ENCODE results near the gene ERP29.
"Not testable (repeated sequence)": the region's sequence is repeated elsewhere in the genome, so short reads cannot be mapped to it uniquely, and the experiment has no call there.

ERP29 gene

DNA sequence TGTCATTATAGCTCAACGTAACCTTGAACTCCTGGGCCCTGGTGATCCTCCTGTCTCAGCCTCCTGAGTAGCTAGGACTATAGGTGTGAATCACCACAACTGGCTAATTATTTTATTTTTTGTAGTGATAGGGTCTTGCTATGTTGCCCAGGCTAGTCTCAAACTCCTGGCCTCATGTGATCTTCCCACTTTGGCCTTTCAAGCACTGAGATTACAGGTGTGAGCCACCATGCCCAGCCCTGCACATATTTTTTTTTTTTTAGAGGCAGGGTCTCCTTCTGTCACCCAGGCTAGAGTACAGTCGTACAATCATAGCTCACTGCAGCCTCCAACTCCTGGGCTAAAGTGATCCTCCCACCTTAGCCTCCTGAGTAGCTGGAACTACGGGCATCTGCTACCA lies 9.2 kb upstream of the ERP29 start:
- DNase-seq, result no peak

DNA sequence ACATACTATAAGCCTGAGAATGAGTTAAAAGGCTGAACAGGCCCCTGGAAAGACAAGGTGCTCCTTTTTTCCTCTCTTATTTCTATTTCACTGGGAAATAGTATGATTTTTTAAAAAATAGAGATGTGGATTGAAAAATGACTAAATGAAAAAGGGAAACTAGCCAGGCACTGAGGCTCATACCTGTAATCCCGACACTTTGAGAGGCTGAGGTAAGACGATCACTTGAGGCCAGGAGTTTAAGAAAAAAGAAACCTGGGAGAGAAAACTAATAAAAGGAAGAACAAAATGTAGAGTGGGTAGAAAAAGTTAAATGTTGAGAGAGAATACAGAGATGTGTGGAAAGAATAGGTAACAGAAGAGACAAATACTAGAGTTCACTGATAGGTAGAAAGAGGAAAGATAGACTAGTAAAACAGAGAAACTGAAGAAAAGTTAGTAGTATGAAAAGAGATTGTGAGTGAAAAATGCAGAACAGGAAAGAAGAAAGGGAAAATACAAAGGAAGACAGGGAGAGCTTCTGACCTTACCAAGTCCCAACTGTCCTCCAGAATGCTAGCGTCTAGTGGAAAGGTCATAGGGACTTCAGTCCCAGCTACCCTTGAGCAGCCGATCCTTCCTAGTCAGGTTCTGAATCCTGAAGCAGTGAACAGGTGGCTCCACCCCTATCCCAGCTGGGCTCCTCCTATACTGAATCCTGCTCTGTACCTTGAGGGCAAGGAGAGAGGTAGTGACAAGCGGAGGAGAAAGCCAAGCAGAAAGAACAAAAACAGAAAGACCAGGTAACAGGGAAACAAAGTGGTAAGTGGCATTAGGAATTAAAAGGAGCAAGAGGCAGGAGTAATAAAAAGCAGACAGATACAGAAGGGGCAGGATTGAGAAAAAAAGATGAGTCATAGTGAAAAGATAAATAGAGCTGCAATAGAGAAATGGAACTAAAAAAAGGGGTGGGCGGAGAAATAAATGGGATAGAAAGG lies 7.5 kb upstream of the ERP29 start:
- no peak for DNase-seq

DNA sequence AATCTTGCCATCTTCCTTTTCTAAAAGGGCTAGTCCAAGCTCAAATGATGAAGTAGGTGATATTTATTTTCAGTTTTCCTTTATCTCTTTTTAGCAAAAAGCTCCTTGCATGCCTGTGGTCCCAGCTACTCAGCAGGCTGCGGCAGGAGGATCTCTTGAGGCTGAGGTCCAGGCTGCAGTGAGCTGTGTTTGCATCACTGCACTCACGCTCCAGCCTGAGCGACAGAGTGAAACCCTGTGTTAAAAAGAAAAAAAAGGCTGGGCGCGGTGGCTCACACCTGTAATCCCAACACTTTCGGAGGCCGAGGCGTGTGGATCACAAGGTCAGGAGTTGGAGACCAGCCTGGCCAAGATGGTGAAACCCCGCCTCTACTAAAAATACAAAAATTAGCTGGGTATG lies 5.3 kb upstream of the ERP29 start:
- no peak for DNase-seq

DNA sequence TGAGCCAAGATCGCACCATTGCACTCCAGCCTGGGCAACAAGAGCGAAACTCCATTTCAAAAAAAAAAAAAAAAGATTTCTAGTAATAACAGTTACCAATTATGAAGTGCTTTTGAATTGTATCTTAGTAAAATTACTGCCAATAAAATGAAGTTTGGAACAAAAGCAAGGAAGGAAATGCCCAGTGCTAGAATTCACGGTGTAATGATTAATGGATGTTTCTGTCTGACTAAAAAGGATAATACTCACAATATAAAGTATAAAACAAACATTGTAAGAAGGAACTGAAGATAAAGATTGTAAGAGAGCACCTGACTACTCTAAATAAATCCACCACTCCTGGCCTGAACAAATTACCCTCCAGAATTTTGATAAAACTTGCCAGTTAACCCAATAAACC lies 4.3 kb upstream of the ERP29 start:
- DNase-seq, result no peak

DNA sequence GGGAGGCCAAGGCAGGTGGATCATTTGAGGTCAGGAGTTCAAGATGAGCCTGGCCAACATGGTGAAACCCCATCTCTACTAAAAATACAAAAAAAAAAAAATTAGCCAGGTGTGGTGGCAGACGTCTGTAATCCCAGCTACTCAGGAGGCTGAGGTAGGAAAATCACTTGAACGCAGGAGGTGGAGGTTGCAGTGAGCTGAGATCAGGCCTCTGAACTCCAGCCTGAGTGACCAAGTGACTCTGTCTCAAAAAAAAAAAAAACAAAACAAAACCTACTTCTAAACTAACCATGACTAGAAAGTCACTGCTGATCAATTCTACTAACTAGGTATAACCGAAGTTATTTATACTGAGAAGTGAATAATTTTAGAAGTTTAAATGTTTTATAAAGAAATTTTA lies 3.6 kb upstream of the ERP29 start:
- DNase-seq, result not testable (repeated sequence)

DNA sequence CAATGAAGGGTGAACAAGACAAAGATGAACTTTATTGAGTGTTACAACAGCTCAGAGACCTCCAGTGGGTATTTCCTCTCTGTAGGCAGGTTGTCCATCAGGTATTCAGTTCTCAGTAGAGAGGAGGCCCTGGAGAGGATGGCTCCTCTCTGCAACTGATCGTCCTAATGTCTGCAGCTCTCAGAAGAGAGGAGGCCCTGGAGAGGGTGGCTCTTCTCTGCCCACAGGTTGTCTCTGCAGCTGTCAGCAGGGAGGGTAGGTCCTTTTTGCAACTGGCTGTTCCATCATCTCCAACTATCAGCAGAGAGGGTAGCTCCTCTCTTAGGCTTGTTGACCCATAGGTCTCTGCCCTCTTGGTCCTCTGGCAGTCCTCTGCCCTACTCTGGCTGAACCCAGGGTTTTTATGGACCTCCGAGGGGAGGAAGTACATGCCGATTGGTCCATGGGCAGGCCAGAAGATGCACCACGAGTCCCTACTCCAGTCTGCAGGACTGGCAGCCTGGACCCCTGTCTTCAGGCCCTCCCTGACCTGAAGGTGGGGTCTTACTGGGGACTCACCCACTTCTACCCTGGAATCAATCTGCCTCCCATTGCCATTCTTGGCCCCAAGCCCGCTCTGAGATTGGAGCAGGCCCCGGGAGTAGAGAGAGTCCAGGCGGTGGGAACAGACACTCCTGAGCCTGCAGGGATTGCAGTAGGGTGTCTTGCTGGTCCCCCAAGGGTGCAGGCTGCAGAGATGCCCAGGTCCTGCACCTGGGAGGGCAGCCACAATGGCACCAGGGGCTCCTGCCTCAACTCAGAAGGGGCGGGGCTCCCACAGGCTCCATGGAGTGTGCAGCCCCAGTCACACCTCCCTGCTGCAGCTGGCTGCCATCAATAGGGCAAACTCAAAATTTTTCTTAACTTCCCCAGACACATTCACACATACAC lies 2.5 kb upstream of the ERP29 start:
- DNase-seq, result no peak

DNA sequence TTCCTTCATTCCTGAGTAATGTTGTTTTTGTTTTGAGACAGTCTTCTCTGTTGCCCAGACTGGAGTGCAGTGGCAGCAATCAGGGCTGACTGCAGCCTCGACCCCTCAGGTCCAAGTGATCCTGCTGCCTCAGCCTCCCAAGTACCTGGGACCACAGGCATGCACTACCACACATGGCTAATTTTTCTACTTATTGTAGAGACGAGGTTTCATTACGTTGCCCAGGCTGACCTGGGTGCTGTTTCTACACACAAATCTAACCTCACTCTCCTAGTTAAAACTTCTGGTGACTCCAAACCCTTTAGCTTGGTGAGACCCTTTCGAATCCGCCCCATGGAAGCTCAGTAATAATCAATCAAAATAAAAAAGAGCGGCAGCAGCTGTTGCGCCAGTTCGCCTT lies 1.5 kb upstream of the ERP29 start:
- no peak for DNase-seq

DNA sequence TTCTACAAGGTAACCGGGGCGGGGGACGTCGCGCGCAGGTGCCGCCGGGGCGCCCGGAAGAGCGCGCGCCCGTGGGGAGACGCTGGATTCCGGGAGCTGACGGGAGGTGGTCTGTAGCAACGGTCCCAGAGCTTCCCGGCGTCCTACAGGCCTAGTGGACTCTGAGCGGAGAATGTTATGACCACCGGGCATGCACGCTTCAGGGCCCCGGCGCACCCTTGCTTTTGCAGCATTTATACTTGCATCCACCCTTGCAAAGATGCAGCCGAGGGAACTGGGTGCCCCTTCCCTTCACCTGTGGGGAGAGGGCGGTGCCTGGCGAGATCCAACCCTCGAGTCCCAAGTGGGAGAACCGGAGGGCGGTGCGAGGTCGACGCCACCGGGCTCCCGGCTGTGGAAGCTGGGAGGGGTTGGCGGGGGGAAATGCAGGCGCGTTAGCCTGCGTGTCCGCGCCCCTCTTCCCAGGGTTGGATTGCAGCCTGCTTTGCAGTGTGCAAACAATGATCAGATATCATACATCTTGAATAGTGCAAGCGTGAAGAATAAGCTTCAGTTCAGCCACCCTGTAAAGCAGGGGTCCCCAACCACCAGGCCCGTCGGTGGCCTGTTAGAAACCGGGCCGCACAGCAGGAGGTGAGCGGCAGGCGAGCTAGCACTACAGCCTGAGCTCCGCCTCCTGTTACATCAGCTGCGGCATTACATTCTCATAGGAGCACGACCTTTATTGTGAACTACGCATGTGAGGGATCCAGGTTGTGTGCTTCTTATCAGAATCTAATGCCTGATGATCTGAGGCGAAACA lies 576 bp downstream of the ERP29 start:
- peak; percentile 58 for DNase-seq

DNA sequence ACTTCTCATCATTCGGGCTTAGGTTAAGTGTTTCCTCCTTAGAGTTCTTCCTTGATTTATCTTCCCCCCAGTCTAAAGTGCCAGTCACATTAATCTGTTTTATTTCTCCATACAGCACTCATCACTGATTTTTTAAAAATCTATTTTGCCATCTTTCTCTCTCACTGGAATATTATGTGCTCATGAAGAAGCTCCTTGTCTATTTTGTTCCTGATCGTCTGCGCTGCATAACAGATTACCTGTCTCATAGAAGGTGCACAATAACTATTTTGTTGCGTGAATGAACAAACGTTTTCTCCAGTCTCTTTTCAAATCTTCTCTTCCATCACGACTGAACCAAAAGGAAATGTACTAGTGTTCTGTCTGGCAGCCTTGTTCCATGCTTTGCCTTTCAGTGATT lies 2.7 kb downstream of the ERP29 start:
- DNase-seq, result no peak

DNA sequence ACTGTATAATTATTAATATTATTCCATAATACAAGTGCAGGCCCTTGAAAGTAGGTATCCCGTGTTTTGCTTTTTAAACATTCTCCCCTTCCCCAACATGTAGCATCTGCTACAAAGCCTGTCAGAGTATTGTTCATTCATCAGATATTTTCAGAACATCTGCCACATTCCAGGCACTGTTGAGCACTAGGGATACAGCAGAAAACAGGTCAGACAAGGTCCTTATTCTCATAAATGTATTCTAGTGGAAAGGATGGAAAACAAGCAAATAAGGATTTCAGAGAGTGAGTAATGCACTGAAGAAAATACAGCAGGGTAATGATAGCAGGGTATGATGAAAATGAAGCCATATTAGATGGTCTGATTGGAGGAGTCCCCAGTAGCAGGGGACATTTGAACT lies 3.8 kb downstream of the ERP29 start:
- DNase-seq, result no peak

DNA sequence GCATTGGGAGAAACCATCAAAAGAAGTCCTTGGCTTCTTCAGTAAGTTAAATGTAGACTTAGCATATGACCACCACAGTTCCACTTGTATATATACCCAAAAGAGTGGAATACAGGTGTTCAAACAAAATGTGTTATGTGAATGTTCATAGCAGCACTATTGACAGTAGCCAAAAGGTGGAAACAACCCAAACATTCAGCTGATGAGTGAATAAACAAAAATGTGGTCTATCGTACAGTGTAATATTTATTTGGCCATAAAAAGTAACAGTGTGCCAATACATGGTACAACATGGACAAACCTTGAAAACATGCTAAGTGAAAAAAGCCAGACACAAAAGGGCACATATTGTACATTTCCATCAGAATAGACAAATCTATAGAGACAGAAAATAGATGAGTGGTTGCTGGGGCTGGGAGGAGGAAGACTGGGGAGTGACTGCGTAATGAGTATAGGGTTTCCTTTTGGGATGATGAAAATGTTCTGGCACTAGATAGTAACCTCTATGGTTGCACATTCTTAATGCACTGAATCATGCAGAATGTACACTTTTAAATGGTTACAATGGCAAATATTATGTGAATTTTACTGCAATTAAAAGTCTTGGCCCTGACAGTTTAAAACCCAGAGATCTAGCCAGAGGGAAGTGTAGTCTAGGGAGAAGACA lies 5.5 kb downstream of the ERP29 start:
- DNase-seq, result no peak

DNA sequence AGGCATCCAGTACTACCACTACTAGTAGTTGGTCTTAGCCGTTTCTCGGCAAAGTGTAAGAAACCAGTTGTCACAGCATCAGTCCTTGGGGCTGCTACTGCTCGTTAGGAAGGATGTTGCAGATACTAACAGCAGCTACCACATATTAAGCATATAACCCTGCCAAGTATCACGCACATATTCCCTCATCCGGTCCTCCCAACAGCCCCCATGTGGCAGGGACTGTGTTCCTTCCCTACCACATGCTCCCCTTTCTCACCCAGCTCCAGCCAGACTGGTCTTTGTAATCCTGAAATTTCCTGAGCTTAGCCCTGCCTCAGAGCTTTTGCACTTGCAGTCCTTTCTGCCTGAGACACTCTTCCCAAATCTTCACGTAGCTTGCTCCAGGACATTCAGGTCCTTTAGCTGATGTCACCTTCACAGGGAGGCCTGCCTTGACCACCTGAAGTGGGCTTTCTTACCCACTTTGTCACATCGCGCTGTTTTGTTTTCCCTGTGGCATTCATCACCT lies 7.8 kb downstream of the ERP29 start:
- DNase-seq, result no peak

DNA sequence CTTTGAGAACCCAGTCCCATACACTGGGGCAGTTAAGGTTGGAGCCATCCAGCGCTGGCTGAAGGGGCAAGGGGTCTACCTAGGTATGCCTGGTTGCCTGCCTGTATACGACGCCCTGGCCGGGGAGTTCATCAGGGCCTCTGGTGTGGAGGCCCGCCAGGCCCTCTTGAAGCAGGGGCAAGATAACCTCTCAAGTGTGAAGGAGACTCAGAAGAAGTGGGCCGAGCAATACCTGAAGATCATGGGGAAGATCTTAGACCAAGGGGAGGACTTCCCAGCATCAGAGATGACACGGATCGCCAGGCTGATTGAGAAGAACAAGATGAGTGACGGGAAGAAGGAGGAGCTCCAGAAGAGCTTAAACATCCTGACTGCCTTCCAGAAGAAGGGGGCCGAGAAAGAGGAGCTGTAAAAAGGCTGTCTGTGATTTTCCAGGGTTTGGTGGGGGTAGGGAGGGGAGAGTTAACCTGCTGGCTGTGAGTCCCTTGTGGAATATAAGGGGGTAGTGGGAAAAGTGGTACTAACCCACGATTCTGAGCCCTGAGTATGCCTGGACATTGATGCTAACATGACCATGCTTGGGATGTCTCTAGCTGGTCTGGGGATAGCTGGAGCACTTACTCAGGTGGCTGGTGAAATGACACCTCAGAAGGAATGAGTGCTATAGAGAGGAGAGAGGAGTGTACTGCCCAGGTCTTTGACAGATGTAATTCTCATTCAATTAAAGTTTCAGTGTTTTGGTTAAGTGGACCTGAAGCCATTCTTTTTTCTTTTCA lies 9.2 kb downstream of the ERP29 start:
- no peak for DNase-seq

DNA sequence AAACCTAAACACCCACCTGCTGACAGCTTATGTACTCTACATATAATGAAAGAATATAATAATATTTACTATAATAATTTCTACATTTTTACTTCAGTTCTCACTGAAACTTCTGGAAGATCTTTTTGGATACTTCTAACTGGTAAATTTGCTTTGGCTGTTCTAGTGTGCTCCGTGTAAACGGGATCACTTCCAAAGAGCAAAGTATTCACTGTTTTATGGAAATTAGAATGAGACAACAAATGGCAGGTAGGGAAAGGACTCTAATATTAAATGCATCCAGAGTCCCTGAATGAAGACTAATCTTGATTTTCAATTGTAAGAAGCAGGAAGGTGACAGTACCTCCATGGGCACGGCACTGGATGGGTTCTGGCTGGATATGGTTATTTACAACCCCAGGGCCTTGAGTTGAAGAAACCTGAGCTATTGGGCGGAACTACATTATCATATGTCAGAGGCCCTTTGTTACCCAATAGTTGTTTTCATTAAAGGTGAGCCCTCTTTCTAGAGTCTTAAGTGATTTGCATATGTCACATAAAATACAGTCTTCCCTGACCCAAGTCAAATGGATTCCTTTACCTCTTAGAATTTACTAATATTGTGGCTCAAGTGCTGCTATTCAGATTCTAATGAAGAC lies 10.7 kb downstream of the ERP29 start:
- no peak for DNase-seq

DNA sequence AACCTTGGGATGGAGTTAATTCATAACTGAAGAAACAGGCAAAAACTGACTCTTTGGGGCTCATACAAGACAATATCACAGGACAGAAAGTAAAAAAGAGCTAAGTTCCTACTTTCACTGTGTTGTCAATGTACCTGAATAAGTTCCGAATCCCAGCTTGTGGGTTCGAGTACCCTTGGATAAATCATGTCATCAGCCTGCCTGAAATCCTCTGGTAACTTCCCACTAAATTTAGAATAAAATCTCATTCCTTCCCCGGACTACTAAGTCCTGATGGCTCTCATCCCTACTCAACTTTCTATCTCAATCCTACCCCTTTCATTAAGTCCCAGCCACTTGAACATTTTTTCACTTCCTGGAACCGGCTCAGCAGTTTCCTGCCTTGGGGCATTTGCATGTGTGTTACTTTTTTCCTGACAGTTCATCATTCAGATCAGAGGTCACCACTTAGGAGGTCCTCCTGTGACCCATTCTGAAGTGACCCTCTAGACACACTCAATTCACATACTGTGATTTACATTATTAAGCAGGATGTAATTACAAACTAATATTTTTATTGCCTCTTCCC lies 12.7 kb downstream of the ERP29 start:
- DNase-seq, result no peak

DNA sequence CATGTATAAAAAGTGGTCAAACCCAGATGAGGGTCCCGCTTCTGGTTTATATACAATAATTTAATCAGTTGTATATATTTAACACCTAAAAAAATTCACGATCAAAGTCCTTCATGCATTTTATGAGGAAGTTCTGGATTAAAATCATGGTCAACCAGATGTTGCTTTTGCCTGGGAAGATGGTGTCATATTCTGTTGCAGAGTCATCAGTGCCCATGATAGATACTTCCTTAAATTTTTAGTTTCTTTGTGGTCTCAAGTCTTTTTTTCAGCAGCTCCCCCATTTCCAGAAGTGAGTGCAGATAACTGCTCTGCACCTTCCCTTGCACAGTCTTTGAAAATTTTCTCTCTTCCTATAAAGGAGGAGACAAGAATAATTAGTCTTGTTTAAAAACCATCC lies 16.1 kb downstream of the ERP29 start:
- DNase-seq, result no peak

DNA sequence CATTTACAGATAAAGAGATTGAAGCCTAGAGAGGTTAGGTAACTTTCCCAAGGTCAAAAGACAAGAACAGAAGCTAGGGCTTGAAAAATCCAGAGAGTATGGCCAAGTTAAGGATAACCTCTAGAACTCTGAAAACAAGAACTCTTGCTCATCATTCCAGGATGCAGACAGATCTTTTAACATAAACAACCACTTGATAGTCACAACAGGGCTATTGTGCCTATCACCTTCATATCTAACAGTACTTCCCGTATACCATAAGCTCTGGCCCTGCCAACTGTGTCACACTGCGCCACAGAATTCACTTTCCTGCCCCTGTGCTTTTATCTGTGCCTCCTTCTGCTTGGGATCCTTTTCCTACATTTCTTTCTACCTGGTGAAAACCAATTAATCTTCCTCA lies 18.2 kb downstream of the ERP29 start:
- DNase-seq, result no peak

DNA sequence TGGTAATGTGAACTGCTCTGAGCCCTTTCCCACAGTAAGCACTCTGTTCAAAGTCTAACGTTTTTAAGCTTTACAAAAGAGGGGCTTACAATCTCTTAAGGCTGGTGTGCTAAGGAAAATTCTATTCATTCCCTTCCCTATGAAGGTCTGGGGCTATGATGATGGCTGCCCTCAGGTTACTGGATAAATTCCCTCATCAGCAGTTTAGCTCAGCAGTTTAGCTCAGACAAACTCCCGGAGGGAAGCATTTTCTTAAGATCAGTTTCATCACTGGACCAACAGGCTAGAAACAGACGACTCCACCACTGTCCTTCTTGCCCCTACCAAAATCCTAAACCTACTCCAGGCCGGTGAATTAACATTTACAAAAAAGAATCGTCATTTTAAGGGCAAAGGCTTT lies 19.1 kb downstream of the ERP29 start:
- DNase-seq, result no peak

DNA sequence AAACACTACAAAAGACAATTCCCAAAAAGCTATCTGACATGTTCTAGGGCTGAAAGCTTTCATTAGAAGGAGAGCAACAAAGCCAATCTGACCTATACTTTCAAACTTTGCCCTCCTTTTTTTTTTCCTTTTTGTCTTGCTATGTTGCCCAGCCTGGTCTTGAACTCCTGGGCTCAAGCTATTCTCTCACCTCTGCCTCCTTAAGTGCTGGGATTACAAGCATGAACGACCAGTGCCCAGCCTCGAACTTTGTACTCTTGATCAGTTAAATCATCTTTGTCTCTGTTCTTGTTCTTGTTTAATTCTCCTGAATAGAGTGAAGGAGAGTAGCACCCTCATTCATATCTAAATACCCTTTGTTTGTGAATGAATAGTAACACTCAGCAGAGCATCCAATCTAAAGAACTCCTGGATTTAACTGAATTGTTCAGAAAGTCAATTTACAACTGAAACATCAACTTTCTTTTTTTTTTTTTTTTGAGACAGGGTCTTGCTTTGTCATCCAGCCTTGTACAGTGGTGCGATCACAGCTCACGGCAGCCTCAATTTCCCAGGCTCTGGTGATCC lies 22.1 kb downstream of the ERP29 start:
- DNase-seq, result no peak

DNA sequence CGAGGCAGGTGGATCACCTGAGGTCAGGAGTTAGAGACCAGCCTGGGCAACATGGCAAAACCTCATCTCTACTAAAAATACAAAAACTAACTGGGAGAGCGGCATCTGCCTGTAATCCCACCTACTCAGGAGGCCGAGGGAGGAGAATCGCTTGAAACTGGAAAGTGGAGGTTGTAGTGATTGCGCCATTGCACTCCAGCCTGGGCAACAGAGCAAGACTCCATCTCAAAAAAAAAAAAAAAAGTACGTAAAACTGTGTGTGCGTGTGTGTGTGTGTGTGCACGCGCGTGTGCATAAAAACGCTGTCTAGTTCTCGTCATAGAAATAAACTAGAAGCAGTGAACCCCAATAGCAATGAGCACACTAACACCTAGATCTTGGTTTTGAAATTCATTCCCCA lies 23.4 kb downstream of the ERP29 start:
- DNase-seq, result not testable (repeated sequence)

Data from NCI-H1092 (cell line).